ENCODE results near the gene ANKRD53.
A peak's percentile ranks its signal among the peaks of the same experiment; 100 is the strongest.

ANKRD53 gene

GRCh38 chr2:70978341-70979179 lies at the start of gene ANKRD53:
Gene ANKRD53 (plus strand): TSS chr2:70978630. CDS start chr2:70978646, 16 bp downstream.
- H3K9me3 ChIP-seq (ENCODE audit: control insufficient read depth in 1 of 2, low read length in 2 of 2), result no peaks in the 10 kb centered on the region
- peak within 1 kb of the TSS; percentile 73 to 80 for H3K4me3 ChIP-seq (ENCODE audit: low read depth in 1 of 2, low read length in 2 of 2)
- H3K4me1 ChIP-seq (ENCODE audit: control insufficient read depth in 1 of 2, insufficient read depth in 2 of 2, low read length in 2 of 2), result peaks cover 0 to 9% of the 10 kb centered on the region in 2 donors
- H3K36me3 ChIP-seq (ENCODE audit: control insufficient read depth in 1 of 2, insufficient read depth in 2 of 2, low read length in 2 of 2), result no peaks in the 10 kb centered on the region
- H3K27me3 ChIP-seq (ENCODE audit: low read depth, low read length), result no peaks in the 10 kb centered on the region
- peak within 1 kb of the TSS; percentile 79 for H3K27ac ChIP-seq (ENCODE audit: low read length)

GRCh38 chr2:70930371-70931329 lies 47.8 kb upstream of the ANKRD53 start:
- H3K4me3 ChIP-seq (ENCODE audit: low read depth in 1 of 2, low read length in 2 of 2), result no peak overlapping the region
- H3K9me3 ChIP-seq (ENCODE audit: control insufficient read depth in 1 of 2, low read length in 2 of 2), result no peaks in the 10 kb centered on the region
- no peaks in the 10 kb centered on the region for H3K4me1 ChIP-seq (ENCODE audit: control insufficient read depth in 1 of 2, insufficient read depth in 2 of 2, low read length in 2 of 2)
- H3K36me3 ChIP-seq (ENCODE audit: control insufficient read depth in 1 of 2, insufficient read depth in 2 of 2, low read length in 2 of 2), result no peaks in the 10 kb centered on the region
- no peaks in the 10 kb centered on the region for H3K27me3 ChIP-seq (ENCODE audit: low read depth, low read length)
- H3K27ac ChIP-seq (ENCODE audit: low read length), result no peak overlapping the region

GRCh38 chr2:70931376-70932000 lies 46.9 kb upstream of the ANKRD53 start:
- Histone ChIP-seq H3K27ac (ENCODE audit: low read length) (no peak overlapping the region), H3K4me1 (ENCODE audit: control insufficient read depth in 1 of 2, insufficient read depth in 2 of 2, low read length in 2 of 2) (no peaks in the 10 kb centered on the region), H3K9me3 (ENCODE audit: control insufficient read depth in 1 of 2, low read length in 2 of 2) (no peaks in the 10 kb centered on the region), H3K4me3 (ENCODE audit: low read depth in 1 of 2, low read length in 2 of 2) (no peak overlapping the region), H3K36me3 (ENCODE audit: control insufficient read depth in 1 of 2, insufficient read depth in 2 of 2, low read length in 2 of 2) (no peaks in the 10 kb centered on the region), H3K27me3 (ENCODE audit: low read depth, low read length) (no peaks in the 10 kb centered on the region)

GRCh38 chr2:70932631-70933230 lies 45.7 kb upstream of the ANKRD53 start:
- Histone ChIP-seq H3K4me1 (ENCODE audit: control insufficient read depth in 1 of 2, insufficient read depth in 2 of 2, low read length in 2 of 2) (no peaks in the 10 kb centered on the region), H3K4me3 (ENCODE audit: low read depth in 1 of 2, low read length in 2 of 2) (no peak overlapping the region), H3K36me3 (ENCODE audit: control insufficient read depth in 1 of 2, insufficient read depth in 2 of 2, low read length in 2 of 2) (no peaks in the 10 kb centered on the region), H3K9me3 (ENCODE audit: control insufficient read depth in 1 of 2, low read length in 2 of 2) (no peaks in the 10 kb centered on the region), H3K27me3 (ENCODE audit: low read depth, low read length) (no peaks in the 10 kb centered on the region), H3K27ac (ENCODE audit: low read length) (no peak overlapping the region)

- no peaks in the 10 kb centered on the region for H3K27me3 ChIP-seq (ENCODE audit: low read depth, low read length)
- H3K9me3 ChIP-seq (ENCODE audit: control insufficient read depth in 1 of 2, low read length in 2 of 2), result no peaks in the 10 kb centered on the region
- H3K27ac ChIP-seq (ENCODE audit: low read length), result no peak overlapping the region
- H3K36me3 ChIP-seq (ENCODE audit: control insufficient read depth in 1 of 2, insufficient read depth in 2 of 2, low read length in 2 of 2), result no peaks in the 10 kb centered on the region
- H3K4me3 ChIP-seq (ENCODE audit: low read depth in 1 of 2, low read length in 2 of 2), result no peak overlapping the region
- H3K4me1 ChIP-seq (ENCODE audit: control insufficient read depth in 1 of 2, insufficient read depth in 2 of 2, low read length in 2 of 2), result no peaks in the 10 kb centered on the region
Observed at GRCh38 chr2:70934981-70935380, 43.4 kb upstream of the ANKRD53 start.

GRCh38 chr2:70935468-70936164 lies 42.8 kb upstream of the ANKRD53 start, which contains the start of gene ATP6V1B1:
Gene ATP6V1B1 (plus strand): TSS chr2:70935900. CDS start chr2:70935955, 55 bp downstream.
- no peak within 1 kb of the TSS for H3K27ac ChIP-seq (ENCODE audit: low read length)
- no peaks in the 10 kb centered on the region for H3K27me3 ChIP-seq (ENCODE audit: low read depth, low read length)
- no peak within 1 kb of the TSS for H3K4me3 ChIP-seq (ENCODE audit: low read depth in 1 of 2, low read length in 2 of 2)
- no peaks in the 10 kb centered on the region for H3K4me1 ChIP-seq (ENCODE audit: control insufficient read depth in 1 of 2, insufficient read depth in 2 of 2, low read length in 2 of 2)
- no peaks in the 10 kb centered on the region for H3K9me3 ChIP-seq (ENCODE audit: control insufficient read depth in 1 of 2, low read length in 2 of 2)
- no peaks in the 10 kb centered on the region for H3K36me3 ChIP-seq (ENCODE audit: control insufficient read depth in 1 of 2, insufficient read depth in 2 of 2, low read length in 2 of 2)

GRCh38 chr2:70936165-70936978 lies 42.1 kb upstream of the ANKRD53 start:
- Histone ChIP-seq H3K27me3 (ENCODE audit: low read depth, low read length) (no peaks in the 10 kb centered on the region), H3K36me3 (ENCODE audit: control insufficient read depth in 1 of 2, insufficient read depth in 2 of 2, low read length in 2 of 2) (no peaks in the 10 kb centered on the region), H3K4me3 (ENCODE audit: low read depth in 1 of 2, low read length in 2 of 2) (no peak overlapping the region), H3K27ac (ENCODE audit: low read length) (no peak overlapping the region), H3K4me1 (ENCODE audit: control insufficient read depth in 1 of 2, insufficient read depth in 2 of 2, low read length in 2 of 2) (no peaks in the 10 kb centered on the region), H3K9me3 (ENCODE audit: control insufficient read depth in 1 of 2, low read length in 2 of 2) (no peaks in the 10 kb centered on the region)

- Histone ChIP-seq H3K27me3 (ENCODE audit: low read depth, low read length) (no peaks in the 10 kb centered on the region), H3K4me1 (ENCODE audit: control insufficient read depth in 1 of 2, insufficient read depth in 2 of 2, low read length in 2 of 2) (no peaks in the 10 kb centered on the region), H3K27ac (ENCODE audit: low read length) (no peak overlapping the region)
Observed at GRCh38 chr2:70936979-70937811, 41.2 kb upstream of the ANKRD53 start.

GRCh38 chr2:70937866-70938585 lies 40.4 kb upstream of the ANKRD53 start:
- Histone ChIP-seq H3K9me3 (ENCODE audit: control insufficient read depth in 1 of 2, low read length in 2 of 2) (no peaks in the 10 kb centered on the region), H3K4me3 (ENCODE audit: low read depth in 1 of 2, low read length in 2 of 2) (no peak overlapping the region), H3K36me3 (ENCODE audit: control insufficient read depth in 1 of 2, insufficient read depth in 2 of 2, low read length in 2 of 2) (no peaks in the 10 kb centered on the region), H3K27ac (ENCODE audit: low read length) (no peak overlapping the region), H3K27me3 (ENCODE audit: low read depth, low read length) (no peaks in the 10 kb centered on the region), H3K4me1 (ENCODE audit: control insufficient read depth in 1 of 2, insufficient read depth in 2 of 2, low read length in 2 of 2) (no peaks in the 10 kb centered on the region)

More at GRCh38 chr2:70936979-70937811, 41.2 kb upstream of the ANKRD53 start:
- no peaks in the 10 kb centered on the region for H3K36me3 ChIP-seq (ENCODE audit: control insufficient read depth in 1 of 2, insufficient read depth in 2 of 2, low read length in 2 of 2)
- no peak overlapping the region for H3K4me3 ChIP-seq (ENCODE audit: low read depth in 1 of 2, low read length in 2 of 2)
- H3K9me3 ChIP-seq (ENCODE audit: control insufficient read depth in 1 of 2, low read length in 2 of 2), result no peaks in the 10 kb centered on the region

Measured in muscle layer of duodenum (tissue), 2 donors.